ENCODE data around the gene ATL1.
"Not testable (repeated sequence)": the region's sequence is repeated elsewhere in the genome, so short reads cannot be mapped to it uniquely, and the experiment has no call there.

ATL1 gene

DNA sequence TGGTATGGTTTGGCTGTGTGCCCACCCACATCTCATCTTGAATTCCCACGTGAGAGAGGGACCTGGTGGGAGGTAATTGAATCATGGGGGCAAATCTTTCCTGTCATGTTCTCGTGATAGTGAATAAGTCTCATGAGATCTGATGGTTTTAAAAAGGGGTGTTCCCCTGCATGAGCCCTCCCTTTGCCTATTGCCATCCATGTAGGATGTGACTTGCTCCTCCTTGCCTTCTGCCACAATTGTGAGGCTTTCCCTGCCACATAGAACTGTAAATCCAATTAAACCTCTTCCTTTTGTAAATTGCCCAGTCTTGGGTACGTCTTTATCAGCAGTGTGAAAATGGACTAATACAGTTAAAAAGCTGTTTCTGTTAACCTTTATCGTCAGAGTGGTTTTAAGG is 21.9 kb upstream of the ATL1 start:
- not testable (repeated sequence) for DNase-seq

GRCh38 chr14:50539051-50539450 is 20.9 kb upstream of the ATL1 start:
- DNase-seq, result no peak

DNA sequence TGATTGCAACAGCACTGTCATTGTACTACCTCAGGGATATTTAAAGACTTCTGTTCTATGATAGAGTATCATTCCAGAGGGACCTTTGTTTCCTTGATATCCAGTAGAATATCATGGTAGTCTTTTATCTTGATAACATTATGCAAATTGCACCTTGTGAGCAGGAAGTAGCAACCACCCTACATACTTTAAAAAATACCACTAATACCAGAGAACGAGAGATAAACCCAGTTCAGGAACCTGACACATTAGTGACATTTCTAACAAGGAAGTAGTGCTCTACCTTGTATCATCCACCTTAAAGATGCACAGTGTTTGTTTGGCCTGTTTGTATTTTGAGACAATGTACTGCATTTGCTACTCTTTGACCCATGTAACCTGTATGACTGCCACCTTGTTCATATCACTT is 18.8 kb upstream of the ATL1 start:
- DNase-seq, result no peak

DNA sequence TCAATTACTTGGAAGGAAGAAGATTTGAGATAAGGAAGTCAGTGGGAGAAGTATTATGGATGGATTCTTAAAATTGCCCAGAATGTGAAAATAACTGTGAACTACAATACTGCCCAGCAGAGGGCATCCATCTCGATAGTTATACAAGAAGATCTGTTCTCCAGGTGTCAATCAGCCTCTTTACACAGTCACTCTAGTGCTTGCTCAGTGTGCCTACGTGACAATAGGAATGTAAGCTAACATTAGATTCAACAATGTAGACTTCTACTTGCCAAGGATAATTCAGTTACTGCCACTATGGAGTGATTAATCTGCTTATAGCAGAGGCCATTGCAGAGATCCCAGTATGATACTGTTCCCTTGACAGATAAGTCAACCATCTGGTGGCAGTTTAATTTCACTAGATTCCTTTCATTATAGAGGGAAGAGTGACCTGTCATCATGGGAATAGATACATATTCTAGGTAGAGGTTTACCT is 17.0 kb upstream of the ATL1 start:
- no peak for DNase-seq

DNA sequence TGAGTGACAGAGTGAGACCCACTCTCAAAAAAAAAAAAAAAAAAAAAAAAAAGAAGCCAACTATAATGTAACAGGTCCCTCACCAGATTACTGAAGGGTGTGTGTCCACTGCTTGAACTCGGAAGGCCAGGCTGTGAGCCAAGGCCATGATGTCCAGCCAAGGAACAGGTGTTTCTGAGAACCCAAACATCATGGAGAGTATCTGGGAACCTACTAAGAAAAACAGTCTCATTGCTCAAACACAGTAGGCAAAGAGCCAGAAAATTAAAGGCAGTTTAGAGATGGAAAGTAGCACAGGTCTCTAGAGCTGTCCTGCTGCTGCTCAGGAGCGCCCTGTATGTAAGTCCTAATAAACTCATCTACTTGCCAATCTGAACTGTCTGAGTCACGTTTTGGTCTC is 15.0 kb upstream of the ATL1 start:
- no peak for DNase-seq

DNA sequence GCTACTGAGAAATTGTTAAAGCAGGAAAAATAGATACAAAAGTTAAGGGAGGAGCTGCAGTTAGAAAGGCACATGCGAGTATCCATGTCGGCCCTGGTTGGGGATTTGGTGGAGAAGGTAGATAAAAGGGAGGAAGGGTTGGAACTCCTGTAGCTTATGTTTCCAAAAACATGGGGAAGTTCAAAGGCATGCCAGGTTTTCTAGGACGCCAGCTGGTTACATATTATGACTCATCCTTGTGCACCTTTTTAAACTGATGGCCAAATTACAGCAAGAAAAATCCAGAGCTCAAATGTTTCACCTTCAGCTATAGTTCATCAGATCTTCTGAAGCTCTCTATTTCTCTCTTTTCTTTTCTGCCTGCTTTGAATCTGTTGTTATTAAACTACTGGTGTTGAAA is 14.3 kb upstream of the ATL1 start:
- DNase-seq, result no peak

DNA sequence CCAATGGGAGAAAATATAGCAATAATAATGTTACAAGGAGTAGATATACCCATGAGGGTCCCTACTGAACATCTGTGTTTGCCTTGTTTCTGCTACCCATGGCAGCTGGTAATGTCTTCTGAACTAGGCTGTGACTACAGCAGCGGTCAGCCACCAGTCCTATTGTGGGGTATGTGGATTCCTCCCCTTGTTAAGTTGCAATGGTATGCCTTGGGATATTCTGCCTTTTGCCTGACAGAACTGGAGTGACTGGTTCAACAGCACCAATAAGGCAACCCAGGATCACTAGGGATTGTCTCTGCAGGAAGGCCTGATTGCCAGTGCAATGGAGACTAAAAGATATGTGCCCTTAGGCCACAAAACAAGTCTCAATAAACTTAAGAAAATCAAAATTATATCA is 9.7 kb upstream of the ATL1 start:
- DNase-seq, result no peak

GRCh38 chr14:50551877-50552276 is 8.1 kb upstream of the ATL1 start:
- no peak for DNase-seq

- DNase-seq, result not testable (repeated sequence)
Measured at GRCh38 chr14:50552796-50553195, 7.1 kb upstream of the ATL1 start.

DNA sequence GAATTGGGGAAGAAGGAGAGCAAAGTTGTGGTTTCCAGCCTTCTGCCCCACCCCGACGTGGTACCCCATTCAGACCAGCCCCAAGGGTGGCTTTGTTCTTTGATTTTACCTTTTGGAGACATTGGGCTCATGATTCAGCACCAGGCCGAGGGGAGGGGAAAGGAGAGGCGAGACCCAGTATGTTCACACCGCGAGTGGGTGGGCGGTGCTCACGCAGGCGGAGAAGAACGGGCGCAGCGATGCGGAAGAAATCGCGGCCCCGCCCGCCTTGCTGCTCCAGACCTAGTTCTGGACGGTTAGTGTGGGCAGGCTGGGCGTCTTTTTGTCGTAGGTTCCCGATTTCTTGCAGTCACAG is 963 bp downstream of the ATL1 start:
- peak; percentile 46 for DNase-seq

- no peak for DNase-seq
Measured at GRCh38 chr14:50562841-50563240, 2.9 kb downstream of the ATL1 start.

DNA sequence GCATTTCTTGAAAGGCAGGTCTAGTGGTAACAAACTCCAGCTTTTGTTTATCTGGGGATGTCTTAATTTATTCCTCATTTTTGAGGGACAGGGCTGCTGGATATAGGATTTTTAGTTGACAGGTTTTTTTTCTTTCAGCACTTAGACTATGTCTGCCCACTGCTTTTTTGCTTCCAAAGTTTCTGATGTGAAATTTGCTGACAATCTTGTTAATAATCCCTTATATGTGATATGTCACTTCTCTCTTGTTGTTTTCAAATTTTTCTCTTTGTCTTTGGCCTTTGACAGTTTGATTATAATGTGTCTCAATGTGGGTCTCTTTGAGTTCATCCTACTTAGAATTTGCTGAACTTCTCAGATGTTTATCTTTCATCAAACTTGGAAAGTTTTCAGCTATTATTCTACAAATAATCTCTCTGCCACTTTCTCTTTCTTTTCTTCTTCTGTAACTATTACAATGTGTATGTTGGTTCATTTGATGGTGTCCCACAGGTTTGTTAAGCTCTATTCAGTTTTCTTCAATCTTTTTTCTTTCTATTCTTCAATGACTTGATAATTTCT is 9.8 kb downstream of the ATL1 start:
- DNase-seq, result no peak

- DNase-seq, result no peak
Measured at GRCh38 chr14:50573862-50574261, 13.9 kb downstream of the ATL1 start.

- no peak for DNase-seq
Measured at GRCh38 chr14:50575769-50576168, 15.8 kb downstream of the ATL1 start.

DNA sequence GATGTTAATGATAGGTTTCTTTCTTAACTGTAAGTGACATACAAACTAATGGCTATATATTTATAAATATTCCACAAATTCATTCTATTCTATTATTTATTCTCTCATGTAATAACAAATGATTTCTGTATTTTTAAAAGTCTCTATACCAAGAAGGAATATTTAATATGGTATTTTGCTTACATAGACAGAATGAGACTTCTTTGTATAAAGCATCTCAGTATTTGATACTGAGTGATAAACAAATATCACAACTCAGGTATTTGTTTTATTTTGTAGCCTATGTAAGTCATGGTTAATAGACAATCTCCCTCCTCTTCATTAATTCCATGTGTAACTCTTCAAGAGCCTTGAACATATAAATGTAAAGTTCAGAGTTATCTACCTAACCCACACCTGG is 18.0 kb downstream of the ATL1 start:
- no peak for DNase-seq

GRCh38 chr14:50578433-50578832 is 18.5 kb downstream of the ATL1 start:
- no peak for DNase-seq

- DNase-seq, result no peak
Measured at GRCh38 chr14:50590464-50590863, 30.5 kb downstream of the ATL1 start.

DNA sequence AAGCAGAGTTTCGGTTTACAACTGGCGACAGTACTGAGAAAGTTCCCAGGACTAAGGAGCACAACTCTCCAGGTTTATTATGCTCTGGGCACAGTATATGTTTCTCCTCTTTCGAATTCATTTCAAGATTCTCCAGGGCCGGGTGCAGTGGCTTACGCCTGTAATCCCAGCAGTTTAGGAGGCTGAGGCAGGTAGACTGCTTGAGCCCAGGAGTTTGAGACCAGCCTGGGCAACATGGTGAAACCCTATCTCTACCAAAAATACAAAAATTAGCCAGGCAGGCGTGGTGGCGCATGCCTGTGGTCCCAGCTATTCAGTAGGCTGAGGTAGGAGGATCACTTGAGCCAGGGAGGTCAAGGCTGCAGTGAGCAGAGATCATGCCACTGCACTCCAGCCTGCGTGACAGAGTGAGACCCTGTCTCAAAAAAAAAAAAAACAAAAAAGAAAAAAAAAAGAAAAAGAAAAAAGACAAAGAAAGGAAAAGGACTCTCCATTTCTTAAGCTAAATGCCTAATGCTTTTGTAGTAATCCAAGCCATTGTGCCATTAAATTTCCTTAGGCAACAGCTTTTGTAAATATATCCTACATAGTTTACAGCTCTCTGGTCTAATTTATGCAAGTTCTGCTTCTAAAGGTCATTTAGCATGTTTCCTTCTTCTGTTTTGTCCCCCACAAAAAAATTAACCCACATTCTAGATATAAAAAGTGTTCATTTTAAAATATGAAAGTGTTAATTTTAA is 34.8 kb downstream of the ATL1 start:
- no peak for DNase-seq

GRCh38 chr14:50598765-50599164 is 38.8 kb downstream of the ATL1 start:
- no peak for DNase-seq

GRCh38 chr14:50599700-50600444 is 39.9 kb downstream of the ATL1 start:
- no peak for DNase-seq

- no peak for DNase-seq
Measured at GRCh38 chr14:50600849-50601248, 40.9 kb downstream of the ATL1 start.

GRCh38 chr14:50601394-50601793 is 41.4 kb downstream of the ATL1 start:
- DNase-seq, result no peak

DNA sequence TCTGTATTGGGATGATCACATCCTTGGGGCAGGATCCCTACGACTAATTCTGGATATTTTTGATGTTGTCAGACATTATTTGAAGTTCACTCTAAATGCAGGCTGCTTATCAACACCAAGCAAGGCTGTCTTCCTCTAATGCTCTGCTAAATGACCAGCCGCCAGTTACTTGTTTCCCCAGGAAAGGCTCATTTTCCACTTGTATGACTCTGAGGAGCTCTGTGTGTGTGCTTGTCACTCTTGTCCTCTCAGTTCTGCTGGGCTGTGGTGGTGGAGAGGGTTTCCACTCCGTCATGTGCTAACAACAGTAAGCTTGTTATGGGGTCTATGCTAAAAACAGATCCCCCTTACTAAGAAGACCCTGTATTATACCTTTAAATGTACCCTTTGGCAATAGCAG is 42.1 kb downstream of the ATL1 start:
- DNase-seq, result no peak

DNA sequence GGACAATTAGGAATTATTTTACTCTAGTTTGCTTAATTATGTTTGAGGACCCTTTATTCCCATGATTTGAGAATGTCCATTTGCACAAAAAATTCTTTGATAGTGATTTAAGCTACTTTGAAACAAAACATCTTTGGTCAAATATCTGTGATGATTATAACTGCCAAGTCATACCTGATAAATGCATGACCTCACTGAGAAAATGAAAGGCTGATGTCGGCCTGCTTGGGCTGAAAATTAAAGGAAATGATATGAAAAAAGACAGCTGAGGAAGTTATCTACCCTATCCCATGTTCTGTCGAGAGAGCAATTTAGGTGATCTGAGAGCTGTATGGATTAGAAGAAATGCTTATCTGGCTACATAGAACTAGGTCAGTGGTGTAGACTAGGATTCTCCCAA is 43.6 kb downstream of the ATL1 start:
- no peak for DNase-seq
